T-helper 1 cell treated with Interleukin-12 subunit alpha and Interleukin-12 subunit beta and Interleukin-4 antibody, amounts not matched to agents 30 ng/mL and 1 ng/mL, for 36 hours (primary cell): ENCODE data around the gene EFNA5. TPM values are rescaled to one million over a fixed set of nuclear protein-coding genes. Genes with fewer than 3 reads are reported as not detected.

Experiments
- intact Hi-C: fragments of 100-400 bp; cut with micrococcal nuclease; formaldehyde crosslinking; loops from one replicate; pipeline ENCODE4 v1.15.1; 2024
- total RNA-seq: library from RNA; stranded (reverse); gene quantifications from 2 replicates; pipeline ENCODE4 v1.2.3, GENCODE V29; 2022

Gene EFNA5
- total RNA-seq, 1 donor from 2014 or later: not detected

GRCh38 chr5:107523029-107523680, 147.6 kb downstream of the EFNA5 start:
- intact Hi-C loops: no loop called here

- intact Hi-C loops: no loop called here
These were observed 148.3 kb downstream of the EFNA5 start for GRCh38 chr5:107522456-107522855.

GRCh38 chr5:107519900-107520354, 150.8 kb downstream of the EFNA5 start:
- intact Hi-C loops: no loop called here

GRCh38 chr5:107518616-107519015, 152.1 kb downstream of the EFNA5 start:
- intact Hi-C loops: no loop called here

- intact Hi-C loops: no loop called here
These were observed 152.5 kb downstream of the EFNA5 start for GRCh38 chr5:107518190-107518589.

- intact Hi-C loops: no loop called here
These were observed 153.3 kb downstream of the EFNA5 start for GRCh38 chr5:107517185-107518033.

- intact Hi-C loops: no loop called here
These were observed 154.1 kb downstream of the EFNA5 start for GRCh38 chr5:107516452-107517184.

GRCh38 chr5:107515521-107516080, 155.1 kb downstream of the EFNA5 start:
- intact Hi-C loops: no loop called here

GRCh38 chr5:107514305-107514704, 156.4 kb downstream of the EFNA5 start:
- intact Hi-C loops: no loop called here

- intact Hi-C loops: no loop called here
These were observed 157.2 kb downstream of the EFNA5 start for GRCh38 chr5:107513337-107514085.

- intact Hi-C loops: no loop called here
These were observed 158.7 kb downstream of the EFNA5 start for GRCh38 chr5:107512029-107512428.

GRCh38 chr5:107510125-107510524, 160.6 kb downstream of the EFNA5 start:
- intact Hi-C loops: no loop called here

- intact Hi-C loops: no loop called here
These were observed 162.6 kb downstream of the EFNA5 start for GRCh38 chr5:107508097-107508496.

- intact Hi-C loops: no loop called here
These were observed 164.8 kb downstream of the EFNA5 start for GRCh38 chr5:107505763-107506534.

GRCh38 chr5:107504424-107504823, 166.3 kb downstream of the EFNA5 start:
- intact Hi-C loops: no loop called here

GRCh38 chr5:107502676-107503060, 168.1 kb downstream of the EFNA5 start:
- intact Hi-C loops: loop anchor here (2.0 kb wide), 2 partner anchors 16 to 26 kb away; no protein-coding TSS in a partner anchor

- intact Hi-C loops: loop anchor here (2.0 kb wide), 2 partner anchors 15 to 25 kb away; no protein-coding TSS in a partner anchor
These were observed 168.6 kb downstream of the EFNA5 start for GRCh38 chr5:107501965-107502675.

GRCh38 chr5:107500840-107501239, 169.9 kb downstream of the EFNA5 start:
- intact Hi-C loops: no loop called here

GRCh38 chr5:107500347-107500746, 170.4 kb downstream of the EFNA5 start:
- intact Hi-C loops: no loop called here
